ENCODE measurements around the gene GNAO1.

Gene GNAO1

DNA sequence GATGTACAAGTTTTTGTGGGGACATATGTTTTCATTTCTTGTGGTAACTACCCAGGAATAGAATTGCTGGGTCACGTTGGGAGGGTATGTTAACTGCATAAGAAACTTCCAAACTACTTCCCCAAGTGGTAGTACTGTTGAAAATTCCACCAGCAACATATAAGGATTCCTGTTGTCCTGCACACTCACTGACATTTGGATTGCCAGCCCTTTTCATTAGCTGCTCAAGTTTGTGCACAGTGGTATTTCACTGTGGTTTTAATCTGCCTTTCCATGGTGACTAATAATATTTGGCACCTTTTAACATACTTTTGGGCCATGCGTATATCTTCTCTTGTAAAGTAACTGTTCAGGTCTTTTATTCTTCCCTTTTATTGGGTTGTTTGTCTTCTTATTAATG, 103.3 kb downstream of the GNAO1 start:
- no peak for DNase-seq (ENCODE audit: low spot score)

GRCh38 chr16:56295059-56295665, 103.9 kb downstream of the GNAO1 start:
- no peak for DNase-seq (ENCODE audit: low spot score)

- DNase-seq (ENCODE audit: low spot score), result no peak
Measured at GRCh38 chr16:56295739-56296527, 104.6 kb downstream of the GNAO1 start.

- no peak for DNase-seq (ENCODE audit: low spot score)
Measured at GRCh38 chr16:56297684-56298083, 106.4 kb downstream of the GNAO1 start.

GRCh38 chr16:56298116-56298515, 106.8 kb downstream of the GNAO1 start:
- no peak for DNase-seq (ENCODE audit: low spot score)

- DNase-seq (ENCODE audit: low spot score), result no peak
Measured at GRCh38 chr16:56298948-56299596, 107.8 kb downstream of the GNAO1 start.

DNA sequence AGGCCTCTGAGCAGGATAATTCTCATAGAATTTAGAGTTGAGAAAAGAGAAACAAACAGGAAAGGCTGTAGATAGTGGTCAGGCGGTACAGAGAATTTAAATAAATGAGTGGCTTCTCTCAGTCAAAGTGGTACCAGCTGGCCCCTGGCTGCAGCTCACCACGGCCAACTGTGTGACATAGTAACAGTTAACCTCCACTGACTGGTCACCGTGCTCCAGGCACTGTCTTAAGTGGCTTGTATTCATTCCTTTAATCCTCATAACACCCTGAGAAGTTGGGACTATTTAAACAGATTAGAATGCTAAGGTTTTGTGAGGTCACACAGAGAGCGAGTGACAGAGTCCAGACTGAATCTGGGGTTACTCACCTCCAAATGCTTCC, 108.9 kb downstream of the GNAO1 start:
- DNase-seq (ENCODE audit: low spot score), result no peak

DNA sequence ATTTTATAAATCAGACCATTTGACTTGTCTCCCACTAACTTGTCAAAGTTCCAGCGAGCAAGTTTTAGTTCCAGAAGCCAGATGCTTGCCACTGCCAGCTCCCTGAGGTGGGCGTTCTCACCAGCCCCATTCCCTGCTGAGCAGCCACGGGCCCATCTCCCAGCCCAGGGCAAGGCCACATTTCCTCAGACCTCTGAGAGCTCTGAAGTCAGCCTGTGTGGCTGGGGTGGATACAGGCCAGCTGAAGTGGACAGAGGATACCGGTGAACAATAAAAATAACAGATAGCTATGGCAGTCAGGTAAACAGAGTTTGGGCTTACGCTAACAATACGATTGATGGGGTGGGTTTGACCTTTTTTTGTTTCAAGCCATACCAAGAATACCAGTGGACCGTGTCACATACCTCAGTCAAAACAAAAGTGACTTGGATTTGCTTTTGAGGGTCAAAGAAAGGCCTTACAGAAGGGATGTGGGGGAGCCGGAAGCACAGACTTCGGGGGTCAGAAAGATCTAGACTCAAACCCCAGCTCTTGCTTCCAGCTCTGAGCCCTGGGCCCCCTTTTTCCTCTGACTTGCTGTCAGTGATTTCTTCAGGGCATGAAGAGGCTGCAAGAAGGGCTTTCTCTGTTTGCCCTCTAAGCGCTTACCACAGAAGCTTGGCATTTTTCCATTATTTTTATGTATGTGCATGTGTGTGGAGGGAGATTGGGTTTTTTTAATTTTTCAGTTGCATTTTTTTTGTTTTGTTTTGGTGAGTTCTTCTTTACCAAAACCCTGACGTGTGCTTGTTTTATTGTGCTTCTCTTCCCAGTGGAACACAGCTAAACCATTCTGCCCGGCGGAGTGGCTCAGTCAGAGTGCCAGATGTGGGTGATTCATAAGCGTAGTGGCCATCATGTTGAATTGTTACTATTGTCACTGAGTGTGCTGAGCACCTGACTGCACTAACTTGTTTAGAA, 109.9 kb downstream of the GNAO1 start:
- no peak for DNase-seq (ENCODE audit: low spot score)

- no peak for DNase-seq (ENCODE audit: low spot score)
Measured at GRCh38 chr16:56302506-56302905, 111.2 kb downstream of the GNAO1 start.

DNA sequence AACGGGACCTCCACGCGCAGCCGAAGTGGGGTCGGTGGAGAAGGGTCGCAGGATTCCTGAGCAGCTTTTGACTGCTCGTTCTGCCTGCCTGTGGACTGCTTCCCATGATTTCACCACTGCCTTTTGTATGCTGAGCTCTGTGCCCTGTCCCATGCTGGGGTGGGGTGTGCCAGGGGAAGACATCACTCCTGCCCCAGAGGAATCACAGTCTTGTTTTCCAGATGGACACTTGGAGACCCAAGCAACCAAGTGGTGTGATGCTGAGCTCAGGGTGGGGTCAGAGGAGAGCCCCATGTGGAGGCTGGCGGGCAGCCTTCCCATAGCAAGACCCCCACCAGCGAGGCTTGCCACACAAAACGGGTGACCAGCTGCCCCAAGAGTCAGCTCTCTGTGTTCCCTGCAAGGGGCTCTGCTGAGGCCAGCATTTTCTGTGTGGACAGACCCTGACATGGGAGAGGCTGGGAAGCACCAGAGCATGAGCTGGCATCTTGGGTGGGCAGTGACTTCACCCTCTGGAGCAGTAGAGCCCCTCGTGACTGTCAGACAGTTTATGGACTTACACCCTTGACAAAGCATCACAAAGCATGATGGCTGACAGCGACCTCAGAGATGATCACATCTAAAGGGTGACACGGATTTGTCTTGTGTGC, 111.9 kb downstream of the GNAO1 start:
- DNase-seq (ENCODE audit: low spot score), result no peak

GRCh38 chr16:56303880-56304279, 112.6 kb downstream of the GNAO1 start:
- no peak for DNase-seq (ENCODE audit: low spot score)

DNA sequence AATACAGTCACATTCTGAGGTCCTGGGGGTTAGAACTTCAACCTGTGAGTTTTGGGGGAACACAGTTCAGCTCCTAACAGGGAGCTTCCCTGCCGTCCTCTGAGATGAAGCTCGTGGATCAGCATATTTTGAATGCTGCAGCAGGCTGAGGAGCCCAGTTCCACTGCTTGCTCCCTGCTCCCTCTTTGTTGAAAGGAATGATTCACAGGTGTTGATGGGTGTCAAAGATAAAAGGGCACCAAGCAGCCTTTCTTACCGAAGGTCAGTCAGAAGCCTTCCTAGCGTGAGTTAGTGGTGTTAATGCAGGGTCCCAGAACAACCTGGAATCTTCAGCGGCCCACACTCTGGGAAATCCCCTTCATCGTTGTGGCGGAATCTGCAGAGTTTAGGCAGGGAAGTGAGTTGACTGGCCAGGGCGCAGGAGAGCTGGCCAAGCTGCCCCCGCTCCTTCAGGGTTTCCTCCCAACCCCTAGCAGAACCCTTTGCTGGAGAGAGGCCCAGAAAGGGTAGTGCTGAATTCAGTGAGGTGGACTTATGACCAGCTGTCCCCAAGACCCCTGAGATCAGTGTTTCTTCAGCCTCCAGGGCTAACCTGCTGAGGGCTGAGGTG, 114.8 kb downstream of the GNAO1 start:
- no peak for DNase-seq (ENCODE audit: low spot score)

DNA sequence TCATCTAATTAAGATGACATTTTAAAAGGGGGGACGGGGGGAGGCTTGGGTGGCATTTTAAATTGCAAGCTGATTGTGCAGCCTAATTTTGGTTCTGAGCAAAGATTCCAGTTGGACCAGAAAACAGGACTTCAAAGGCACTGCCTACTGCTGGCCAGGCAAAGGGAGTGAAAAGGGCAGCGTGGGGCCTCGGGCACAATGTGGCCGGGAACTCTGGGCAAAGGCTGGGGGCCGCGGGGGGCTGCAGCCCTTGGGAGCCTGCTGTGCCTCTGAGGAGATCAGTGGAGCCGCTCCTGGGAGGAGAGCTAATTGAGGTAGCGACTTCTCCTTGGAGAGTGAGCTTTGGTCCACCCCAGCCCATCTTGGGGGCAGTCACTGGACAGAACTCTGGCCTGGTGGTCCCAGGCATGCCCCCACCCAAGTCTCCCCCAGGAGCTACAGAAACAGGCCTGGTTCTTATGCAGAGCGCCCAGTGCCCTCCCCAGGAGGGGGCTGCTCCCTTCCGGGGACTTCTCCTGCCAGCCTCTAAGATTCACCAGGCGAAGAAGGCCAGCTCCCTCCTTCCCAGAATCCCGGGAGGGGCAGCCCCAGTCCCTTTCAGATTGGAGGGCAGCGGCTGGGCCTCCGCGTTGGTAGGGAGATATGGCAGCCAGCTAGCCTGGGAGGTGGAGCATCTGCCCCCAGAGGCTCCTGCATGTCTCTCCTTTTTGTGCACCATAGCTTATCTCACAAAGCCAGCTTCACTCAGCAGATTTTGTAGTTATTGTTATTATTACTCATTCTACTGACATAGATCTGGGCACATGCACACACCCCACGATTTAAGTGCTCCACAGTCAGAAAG, 115.6 kb downstream of the GNAO1 start:
- DNase-seq (ENCODE audit: low spot score), result no peak

DNA sequence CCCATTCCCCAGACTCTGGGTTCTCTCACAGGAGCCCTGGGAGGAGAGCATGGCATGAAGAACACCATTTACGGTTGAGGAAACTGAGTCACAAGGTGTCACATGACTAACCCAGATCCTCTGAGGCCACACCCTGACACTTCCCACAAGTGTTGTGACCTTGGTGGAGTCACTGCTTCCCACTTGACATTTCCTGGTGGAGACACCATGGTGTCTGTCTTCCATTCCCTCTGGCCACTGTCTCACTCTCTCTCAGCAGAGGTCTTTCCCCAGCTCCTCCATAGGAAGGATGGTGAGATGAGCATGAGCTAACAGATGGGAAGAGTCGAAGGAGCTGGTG, 116.2 kb downstream of the GNAO1 start:
- DNase-seq (ENCODE audit: low spot score), result no peak

DNA sequence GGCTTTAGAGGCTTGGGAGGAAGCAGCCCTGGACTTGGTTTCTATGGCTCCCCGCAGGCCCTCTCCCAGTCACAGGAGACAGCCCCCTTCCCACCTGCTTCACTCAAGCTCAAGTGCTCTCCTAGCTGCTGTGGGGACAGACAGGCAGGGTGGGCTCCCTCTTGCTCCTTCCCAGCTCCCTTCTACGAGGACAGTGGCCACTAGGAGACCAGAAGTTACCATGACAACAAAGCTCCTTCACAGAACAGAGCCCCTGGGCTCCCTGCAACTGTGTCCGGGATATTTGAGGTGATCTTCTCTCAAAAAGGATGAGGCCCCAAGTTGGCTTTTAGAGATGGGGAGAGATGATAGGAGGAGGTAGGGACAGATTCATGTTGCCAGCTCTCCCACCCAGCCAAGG, 117.7 kb downstream of the GNAO1 start:
- no peak for DNase-seq (ENCODE audit: low spot score)

GRCh38 chr16:56310690-56311089, 119.4 kb downstream of the GNAO1 start:
- DNase-seq (ENCODE audit: low spot score), result no peak

GRCh38 chr16:56311208-56312027, 120.1 kb downstream of the GNAO1 start:
- DNase-seq (ENCODE audit: low spot score), result no peak

GRCh38 chr16:56312028-56312300, 120.7 kb downstream of the GNAO1 start:
- no peak for DNase-seq (ENCODE audit: low spot score)

DNA sequence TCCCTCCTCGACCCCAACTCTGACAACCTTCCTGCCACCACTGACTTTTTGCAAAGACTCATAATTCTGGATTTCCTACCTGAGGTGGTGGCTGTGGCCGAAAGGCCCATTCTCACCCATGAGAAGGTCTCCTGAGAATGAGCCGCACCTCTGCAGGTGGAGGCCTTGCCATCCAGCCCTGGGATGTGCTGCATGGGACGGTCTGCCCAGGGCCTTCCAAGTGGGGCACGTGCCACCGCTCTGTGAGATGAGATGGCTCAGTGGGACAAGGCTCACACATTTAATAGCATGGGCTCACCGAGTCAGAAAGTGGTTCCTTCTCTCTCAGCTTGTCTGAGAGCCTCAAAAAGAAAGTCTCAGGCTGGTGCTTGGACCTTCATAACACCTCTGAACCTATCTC, 121.3 kb downstream of the GNAO1 start:
- no peak for DNase-seq (ENCODE audit: low spot score)

Measured in CD4-positive, alpha-beta T cell treated with Interleukin-6 at 100 ng/mL for 8 hours (primary cell).